SU-DHL-6 (cell line): ENCODE data around the gene LPIN1.

Experiments
- H2AFZ ChIP-seq: fragments of 200-600 bp; sonication (generic); 2 replicates; pipeline ENCODE4 v1.6.1; 2014; ENCODE audit warnings: low read depth, mild to moderate bottlenecking, moderate library complexity, mixed read lengths, antibody characterized with exemption, low read length; ENCODE audit not compliant: severe bottlenecking
- H3F3A ChIP-seq: fragments of 200-600 bp; shearing (Covaris generic); 2 replicates; pipeline ENCODE4 v1.6.0; 2016; ENCODE audit warnings: antibody characterized with exemption, mild to moderate bottlenecking; ENCODE audit not compliant: insufficient read depth
- H3K27ac ChIP-seq: fragments of 200-600 bp; sonication (generic); 2 replicates; pipeline ENCODE4 v1.5.1; 2016; ENCODE audit warnings: low read depth, mild to moderate bottlenecking, low read length, moderate library complexity, mixed read lengths
- H3K27me3 ChIP-seq: fragments of 200-600 bp; sonication (generic), shearing (Covaris generic); 2 replicates; pipeline ENCODE4 v1.6.0; 2014; ENCODE audit warnings: mild to moderate bottlenecking, low read length
- H3K36me3 ChIP-seq: fragments of 200-600 bp; sonication (generic); 2 replicates; pipeline ENCODE4 v1.6.1; 2014; ENCODE audit warnings: mild to moderate bottlenecking, low read length, mixed read lengths
- H3K4me2 ChIP-seq: fragments of 300-600, 200-600 bp; shearing (Covaris generic), sonication (generic); 2 replicates; pipeline ENCODE4 v1.6.0; 2014; ENCODE audit warnings: low read length, low read depth, mild to moderate bottlenecking; ENCODE audit not compliant: poor library complexity, severe bottlenecking
- H3K4me3 ChIP-seq: fragments of 200-600 bp; sonication (generic); 2 replicates; pipeline ENCODE4 v1.5.1; 2014; ENCODE audit warnings: antibody characterized with exemption, low read length, mild to moderate bottlenecking, mixed read lengths; ENCODE audit not compliant: insufficient read depth, poor library complexity, severe bottlenecking
- H3K79me2 ChIP-seq: fragments of 200-600 bp; sonication (generic); 2 replicates; pipeline ENCODE4 v1.6.1; 2014; ENCODE audit warnings: mild to moderate bottlenecking, low read length, moderate library complexity; ENCODE audit not compliant: insufficient read depth
- H3K9ac ChIP-seq: fragments of 200-600 bp; sonication (generic); 2 replicates; pipeline ENCODE4 v1.7.0; 2014; ENCODE audit warnings: mild to moderate bottlenecking, low read length
- H3K9me2 ChIP-seq: fragments of 200-600 bp; sonication (generic); replicated peaks from 2 replicates; pipeline ENCODE4 v1.6.1; 2014; ENCODE audit warnings: low read length; ENCODE audit not compliant: insufficient read depth
- H3K9me3 ChIP-seq: fragments of 200-600 bp; sonication (generic); 2 replicates; pipeline ENCODE4 v1.6.1; 2014; ENCODE audit warnings: low read length, mixed read lengths; ENCODE audit not compliant: insufficient read depth
- H4K20me1 ChIP-seq: fragments of 200-600 bp; sonication (generic); 2 replicates; pipeline ENCODE4 v1.6.1; 2014; ENCODE audit warnings: low read depth, mild to moderate bottlenecking, antibody characterized with exemption, low read length, moderate library complexity, mixed read lengths
- CTCF ChIP-seq: fragments of 200-600 bp; sonication (generic); IDR thresholded peaks from one replicate; pipeline ENCODE4 v1.5.1; 2017; ENCODE audit warnings: antibody characterized with exemption, mild to moderate bottlenecking, low read length, moderate library complexity; ENCODE audit not compliant: insufficient read depth, poor library complexity, severe bottlenecking
- EZH2phosphoT487 ChIP-seq: fragments of 200-600 bp; sonication (generic), shearing (Covaris generic); conservative IDR thresholded peaks from 2 replicates; pipeline ENCODE4 v1.6.1; 2018; ENCODE audit warnings: mild to moderate bottlenecking, antibody characterized with exemption, low read length, moderate library complexity, mixed read lengths

The LPIN1 gene

GRCh38 chr2:11805024-11805423 is 58.6 kb downstream of the LPIN1 start:
- Histone ChIP-seq H3K4me2 (no peak overlapping the region), H3K79me2 (no peaks in the 10 kb centered on the region), H3K36me3 (peaks cover 56% of the 10 kb centered on the region; the same call in 1 of the 2 replicates), H2AFZ (no peak overlapping the region), H3K9me3 (no peaks in the 10 kb centered on the region), H3K9me2 (no peaks in the 10 kb centered on the region), H3F3A (no peaks in the 10 kb centered on the region), H3K9ac (no peak overlapping the region), H3K27me3 (no peaks in the 10 kb centered on the region), H3K27ac (no peak overlapping the region), H3K4me3 (no peak overlapping the region), H4K20me1 (no peaks in the 10 kb centered on the region)
- TF ChIP-seq EZH2phosphoT487 (no peak), CTCF (no peak)

GRCh38 chr2:11805920-11806319 is 59.5 kb downstream of the LPIN1 start:
- Histone ChIP-seq H3K9me3 (no peaks in the 10 kb centered on the region), H4K20me1 (no peaks in the 10 kb centered on the region), H3K4me2 (no peak overlapping the region), H3K27ac (no peak overlapping the region), H3K4me3 (no peak overlapping the region), H2AFZ (no peak overlapping the region), H3F3A (no peaks in the 10 kb centered on the region), H3K36me3 (peaks cover 56% of the 10 kb centered on the region; the same call in 1 of the 2 replicates), H3K9me2 (no peaks in the 10 kb centered on the region), H3K9ac (no peak overlapping the region), H3K79me2 (no peaks in the 10 kb centered on the region), H3K27me3 (no peaks in the 10 kb centered on the region)
- no peak for TF ChIP-seq CTCF
- no peak for TF ChIP-seq EZH2phosphoT487

DNA sequence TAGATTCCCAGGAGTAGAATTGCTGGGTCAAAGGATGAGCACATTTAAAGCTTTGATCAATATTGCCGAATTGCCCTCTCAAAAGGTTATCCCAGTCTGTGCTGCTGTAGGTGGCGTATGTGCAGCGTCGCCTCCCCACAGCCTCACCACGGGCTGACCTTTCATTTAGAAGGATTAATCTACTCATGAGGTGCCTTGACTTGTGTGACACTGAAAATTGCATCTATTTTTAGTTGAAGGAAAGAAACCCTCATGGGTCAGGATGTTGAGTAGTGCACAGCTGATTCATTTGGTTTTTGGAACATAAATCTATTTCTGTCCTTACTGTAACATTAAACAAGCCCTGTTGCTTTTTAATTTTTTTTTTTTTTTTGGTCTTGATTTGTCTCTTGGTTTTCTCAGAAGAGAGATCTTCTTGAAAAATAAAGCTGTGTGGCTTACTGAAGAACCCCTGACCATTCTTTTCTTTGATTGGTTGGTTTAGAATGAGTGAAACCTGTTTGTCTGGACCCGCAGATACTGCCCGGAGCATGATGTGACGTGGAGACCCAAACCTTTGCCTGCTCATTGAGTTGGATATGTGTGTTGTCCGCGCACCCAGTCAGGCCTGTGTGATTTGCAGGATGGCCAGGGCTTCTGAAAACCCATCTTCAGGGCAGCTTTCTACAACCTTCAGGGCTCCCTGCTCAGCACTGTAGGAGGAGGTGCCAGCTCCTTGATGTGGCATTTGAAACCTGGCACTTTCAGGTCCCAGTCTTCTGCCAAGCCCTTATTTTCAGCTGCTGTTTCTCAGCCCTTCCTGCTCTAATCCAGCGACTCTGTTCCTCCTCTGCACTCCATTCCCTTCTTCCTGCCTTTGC is 61.0 kb downstream of the LPIN1 start:
- no peaks in the 10 kb centered on the region for H3F3A ChIP-seq
- no peaks in the 10 kb centered on the region for H3K79me2 ChIP-seq
- H3K9me2 ChIP-seq, result no peaks in the 10 kb centered on the region
- no peak overlapping the region for H3K4me3 ChIP-seq
- H3K27me3 ChIP-seq, result no peaks in the 10 kb centered on the region
- H3K36me3 ChIP-seq, result peaks cover 45% of the 10 kb centered on the region; the same call in 1 of the 2 replicates
- no peak overlapping the region for H3K4me2 ChIP-seq
- no peak overlapping the region for H3K9ac ChIP-seq
- TF ChIP-seq EZH2phosphoT487 (no peak), CTCF (no peak)
- no peaks in the 10 kb centered on the region for H3K9me3 ChIP-seq
- no peaks in the 10 kb centered on the region for H4K20me1 ChIP-seq
- no peak overlapping the region for H3K27ac ChIP-seq
- no peak overlapping the region for H2AFZ ChIP-seq
